K562 (cell line): ENCODE data around the gene SLC9A1. TPM values are rescaled to one million over a fixed set of nuclear protein-coding genes. Genes with fewer than 3 reads are reported as not detected.
A peak's percentile ranks its signal among the peaks of the same experiment; 100 is the strongest.

Experiments used
- CBFB ChIP-seq: sonication (generic); formaldehyde crosslinking; IDR thresholded peaks from 2 replicates; pipeline ENCODE4 v1.4.0; 2020; ENCODE audit warnings: mild to moderate bottlenecking, missing genetic modification reagents
- CHD7 ChIP-seq: fragments of 200-600 bp; sonication (generic); IDR thresholded peaks from one replicate; pipeline ENCODE4 v1.6.1; 2012; ENCODE audit warnings: mild to moderate bottlenecking, low read depth, low read length, inconsistent platforms
- FOXJ3 ChIP-seq: sonication (generic); formaldehyde crosslinking; IDR thresholded peaks from 2 replicates; pipeline ENCODE4 v1.4.0; 2020; ENCODE audit warnings: mild to moderate bottlenecking, missing genetic modification reagents
- HBP1 ChIP-seq: fragments of 450-650 bp; formaldehyde crosslinking; IDR thresholded peaks from 2 replicates; pipeline ENCODE4 v1.4.0; 2022; ENCODE audit warnings: missing genetic modification characterization
- MECOM ChIP-seq: fragments of 250-450 bp; sonication (Bioruptor Pico); IDR thresholded peaks from 2 replicates; pipeline ENCODE4 v1.8.0; 2022; ENCODE audit warnings: inconsistent platforms
- PHF8 ChIP-seq: fragments of 200-600 bp; sonication (generic); IDR thresholded peaks from 2 replicates; pipeline ENCODE4 v1.6.1; 2012; ENCODE audit warnings: mixed run types, mild to moderate bottlenecking, inconsistent platforms, low read length, moderate library complexity, borderline replicate concordance
- RBBP5 ChIP-seq: fragments of 200-600 bp; sonication (generic); IDR thresholded peaks from 2 replicates; pipeline ENCODE4 v1.6.1; 2012; ENCODE audit warnings: borderline replicate concordance, mild to moderate bottlenecking, low read length, control low read depth, inconsistent platforms; ENCODE audit not compliant: insufficient read depth, poor library complexity, severe bottlenecking
- RFX7 ChIP-seq: fragments of 250-450 bp; sonication (Bioruptor Pico); IDR thresholded peaks from 2 replicates; pipeline ENCODE4 v1.5.1; 2021; ENCODE audit warnings: mild to moderate bottlenecking
- SNAPC5 ChIP-seq: fragments of 250-450 bp; sonication (Bioruptor Pico); IDR thresholded peaks from 2 replicates; pipeline ENCODE4 v1.8.0; 2021; ENCODE audit warnings: moderate library complexity, mild to moderate bottlenecking, inconsistent platforms
- TAF9B ChIP-seq: fragments of 450-650 bp; IDR thresholded peaks from 2 replicates; pipeline ENCODE4 v1.6.1; 2018; ENCODE audit warnings: mild to moderate bottlenecking; ENCODE audit not compliant: partially characterized antibody
- XRCC3 ChIP-seq: fragments of 450-650 bp; IDR thresholded peaks from 2 replicates; pipeline ENCODE4 v1.6.1; 2017; ENCODE audit warnings: mild to moderate bottlenecking, moderate library complexity
- ZNF431 ChIP-seq: sonication (generic); formaldehyde crosslinking; IDR thresholded peaks from 2 replicates; pipeline ENCODE4 v1.8.0; 2022; ENCODE audit warnings: mild to moderate bottlenecking, missing genetic modification reagents
- ZNF707 ChIP-seq: fragments of 250-450 bp; sonication (Bioruptor Pico); conservative IDR thresholded peaks from 2 replicates; pipeline ENCODE4 v1.8.0; 2022; ENCODE audit warnings: inconsistent platforms, mild to moderate bottlenecking, moderate library complexity
- ZNF830 ChIP-seq: fragments of 250-450 bp; sonication (Bioruptor Pico); IDR thresholded peaks from 2 replicates; pipeline ENCODE4 v1.5.0; 2021; ENCODE audit warnings: mild to moderate bottlenecking
- polyA plus RNA-seq, 8 experiments: library from polyadenylated mRNA; depleted of rRNA in 4 of 8; stranded (reverse) in 5 of 8; unstranded in 3 of 8; fragments of >200 nt; fragmentation: Nextera tagmentation in 2 of 8; fragmentation: Illumina TruSeq in 1 of 8; extraction: Ambion mirVana in 2 of 8; extraction: Trizol in 1 of 8; gene quantifications; 2 replicates each; pipeline versions ENCODE4 v1.2.1 to v1.2.3, GENCODE V29; 2011 to 2014; ENCODE audit warnings: inconsistent platforms in 1 of 8, missing spikeins in 1 of 8
- total RNA-seq, 7 experiments: library from RNA; depleted of rRNA in 6 of 7; stranded (reverse); fragments of >200 nt in 6 of 7; fragmentation: Illumina TruSeq in 2 of 7; extraction: Trizol in 2 of 7; gene quantifications; 2 replicates each; pipeline versions ENCODE4 v1.2.1 to v1.2.3, GENCODE V29; 2011 to 2021; ENCODE audit warnings: low replicate concordance in 1 of 7
- TF ChIP-seq, protein P1 (sequence below): fragments of 250-450 bp; sonication (Bioruptor Pico); IDR thresholded peaks from 2 replicates; pipeline ENCODE4 v1.5.0; 2021

The SLC9A1 gene
- total and polyA plus RNA-seq, 9 of the 15 experiments (the other 6 are each of a cell fraction or from before 2014, with no cell fraction given) = 0.59 to 14.4 (median 2.0) TPM

- TF ChIP-seq TAF9B = no peak
- no peak for TF ChIP-seq RFX7 (CRISPR knock-in tag)
- TF ChIP-seq RBBP5 = peak; percentile 33
- TF ChIP-seq ZNF431 (CRISPR knock-in tag) = peak; percentile 62; the same call in 1 of the 2 replicates
- no peak for TF ChIP-seq MECOM (CRISPR knock-in tag)
- TF ChIP-seq ZNF707 (CRISPR knock-in tag) = no peak
- no peak for TF ChIP-seq SNAPC5 (CRISPR knock-in tag)
- no peak for TF ChIP-seq HBP1 (CRISPR knock-in tag)
- TF ChIP-seq CHD7 = no peak
- TF ChIP-seq, protein P1, sequence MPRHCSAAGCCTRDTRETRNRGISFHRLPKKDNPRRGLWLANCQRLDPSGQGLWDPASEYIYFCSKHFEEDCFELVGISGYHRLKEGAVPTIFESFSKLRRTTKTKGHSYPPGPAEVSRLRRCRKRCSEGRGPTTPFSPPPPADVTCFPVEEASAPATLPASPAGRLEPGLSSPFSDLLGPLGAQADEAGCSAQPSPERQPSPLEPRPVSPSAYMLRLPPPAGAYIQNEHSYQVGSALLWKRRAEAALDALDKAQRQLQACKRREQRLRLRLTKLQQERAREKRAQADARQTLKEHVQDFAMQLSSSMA (CRISPR knock-in tag) = no peak
- no peak for TF ChIP-seq XRCC3
- TF ChIP-seq FOXJ3 = no peak
- TF ChIP-seq PHF8 = no peak
- TF ChIP-seq ZNF830 = no peak
- TF ChIP-seq CBFB (CRISPR knock-in tag) = no peak
These were observed 9.0 kb downstream of the SLC9A1 start (continued) for GRCh38 chr1:27145934-27146354.
